GM21737 (cell line): ENCODE data around the gene CAMSAP1.
"Not testable (repeated sequence)": the region's sequence is repeated elsewhere in the genome, so short reads cannot be mapped to it uniquely, and the experiment has no call there.

ENCODE experiments used
- ATAC-seq: cut with Tn5 transposase; IDR thresholded peaks from one replicate; pipeline ENCODE4 v1.9.1; 2021; ENCODE audit warnings: mild to moderate bottlenecking, moderate library complexity; ENCODE audit not compliant: unreplicated experiment

Gene CAMSAP1

GRCh38 chr9:135907431-135908092, at the start of gene CAMSAP1:
Gene CAMSAP1 (minus strand): TSS chr9:135907546. CDS start chr9:135907159, 387 bp downstream.
- peak; percentile 69 for ATAC-seq

- ATAC-seq = no peak
These were observed 49.4 kb upstream of the CAMSAP1 start for GRCh38 chr9:135956802-135957174.

GRCh38 chr9:135955934-135956801, 48.8 kb upstream of the CAMSAP1 start:
- ATAC-seq = no peak

- no peak for ATAC-seq
These were observed 45.4 kb upstream of the CAMSAP1 start for GRCh38 chr9:135952664-135953206.

GRCh38 chr9:135951889-135952663, 44.7 kb upstream of the CAMSAP1 start:
- ATAC-seq = no peak

GRCh38 chr9:135951310-135951709, 44.0 kb upstream of the CAMSAP1 start:
- ATAC-seq = not testable (repeated sequence)

- ATAC-seq = not testable (repeated sequence)
These were observed 43.5 kb upstream of the CAMSAP1 start for GRCh38 chr9:135950841-135951240.

- ATAC-seq = no peak
These were observed 42.9 kb upstream of the CAMSAP1 start for GRCh38 chr9:135950135-135950682.

GRCh38 chr9:135949501-135950134, 42.3 kb upstream of the CAMSAP1 start:
- no peak for ATAC-seq

GRCh38 chr9:135948968-135949367, 41.6 kb upstream of the CAMSAP1 start:
- no peak for ATAC-seq

- ATAC-seq = no peak
These were observed 41.1 kb upstream of the CAMSAP1 start for GRCh38 chr9:135948446-135948845.

- no peak for ATAC-seq
These were observed 40.2 kb upstream of the CAMSAP1 start for GRCh38 chr9:135947582-135947981.

GRCh38 chr9:135947105-135947504, 39.8 kb upstream of the CAMSAP1 start:
- not testable (repeated sequence) for ATAC-seq

GRCh38 chr9:135946392-135946994, 39.1 kb upstream of the CAMSAP1 start:
- ATAC-seq = no peak

GRCh38 chr9:135945969-135946368, 38.6 kb upstream of the CAMSAP1 start:
- ATAC-seq = no peak

- no peak for ATAC-seq
These were observed 37.3 kb upstream of the CAMSAP1 start for GRCh38 chr9:135944444-135945252.

GRCh38 chr9:135943604-135944003, 36.3 kb upstream of the CAMSAP1 start:
- ATAC-seq = not testable (repeated sequence)

- no peak for ATAC-seq
These were observed 34.1 kb upstream of the CAMSAP1 start for GRCh38 chr9:135941288-135941995.
